Tibial artery (tissue), 4 donors: ENCODE results near the gene CCDC7.
"Not testable (repeated sequence)": the region's sequence is repeated elsewhere in the genome, so short reads cannot be mapped to it uniquely, and the experiment has no call there.

Source experiments
- DNase-seq, 2 donors: peaks; one replicate each; pipeline ENCODE4 v3.0.0-alpha.2; 2019
- H3K27ac ChIP-seq, 2 donors: fragments of 200-600 bp; sonication (generic) in 1 of 2; 1 replicate in 1 of 2; 2 replicates in 1 of 2; pipeline ENCODE4 v1.5.1; 2018 to 2019; ENCODE audit warnings: mild to moderate bottlenecking in 1 of 2
- H3K27me3 ChIP-seq, 2 donors: fragments of 200-600 bp; sonication (generic) in 1 of 2; one replicate each; pipeline versions ENCODE4 v1.5.1 to v1.6.0; 2016 to 2019
- H3K36me3 ChIP-seq, 3 donors: fragments of 200-600 bp; sonication (generic) in 2 of 3; one replicate each; pipeline ENCODE4 v1.5.1; 2016 to 2019; ENCODE audit warnings: mild to moderate bottlenecking in 2 of 3
- H3K4me1 ChIP-seq, 4 donors: fragments of 200-600 bp; sonication (generic) in 2 of 4; 1 replicate in 3 of 4; 2 replicates in 1 of 4; pipeline ENCODE4 v1.5.1; 2016 to 2019
- H3K4me3 ChIP-seq, 2 donors: fragments of 200-600 bp; sonication (generic) in 1 of 2; 1 replicate in 1 of 2; 2 replicates in 1 of 2; pipeline ENCODE4 v1.5.1; 2018 to 2019; ENCODE audit warnings: mild to moderate bottlenecking in 2 of 2
- H3K9me3 ChIP-seq, 3 donors: fragments of 200-600 bp; sonication (generic) in 1 of 3; one replicate each; pipeline ENCODE4 v1.5.1; 2016 to 2019
- CTCF ChIP-seq, 2 experiments: fragments of 200-600 bp in 1 of 2; fragments of 450-650 bp in 1 of 2; IDR thresholded peaks; one replicate each; pipeline ENCODE4 v1.5.1; 2017 to 2019; ENCODE audit warnings: antibody characterized with exemption in 2 of 2, mild to moderate bottlenecking in 1 of 2, moderate library complexity in 1 of 2
- intact Hi-C: fragments of 100-400 bp; cut with DNase I; formaldehyde crosslinking; loops from one replicate; pipeline ENCODE4 v1.15.0; 2023; ENCODE audit warnings: low total_unique reads

CCDC7 gene

GRCh38 chr10:32548208-32548607 is 102.3 kb downstream of the CCDC7 start:
- no peak overlapping the region for H3K27ac ChIP-seq
- DNase-seq: no peak
- no peak overlapping the region for H3K4me3 ChIP-seq
- H3K9me3 ChIP-seq: peaks cover 0 to 5% (median 0%) of the 10 kb centered on the region in 3 donors
- intact Hi-C loops: no loop called here
- no peak for TF ChIP-seq CTCF (IDR thresholded peaks at IDR 0.05)
- peaks cover 7 to 24% (median 15%) of the 10 kb centered on the region in 3 donors for H3K36me3 ChIP-seq
- H3K27me3 ChIP-seq: no peaks in the 10 kb centered on the region
- no peaks in the 10 kb centered on the region for H3K4me1 ChIP-seq

GRCh38 chr10:32556783-32557395 is 110.9 kb downstream of the CCDC7 start:
- H3K27me3 ChIP-seq: no peaks in the 10 kb centered on the region
- no peaks in the 10 kb centered on the region for H3K36me3 ChIP-seq
- H3K27ac ChIP-seq: no peak overlapping the region
- intact Hi-C loops: no loop called here
- H3K9me3 ChIP-seq: no peaks in the 10 kb centered on the region
- DNase-seq: no peak
- no peak overlapping the region for H3K4me3 ChIP-seq
- TF ChIP-seq CTCF (IDR thresholded peaks at IDR 0.05): no peak
- peaks cover 0 to 4% (median 0%) of the 10 kb centered on the region in 4 donors for H3K4me1 ChIP-seq

GRCh38 chr10:32562695-32563094 is 116.8 kb downstream of the CCDC7 start:
- H3K4me1 ChIP-seq, H3K27ac ChIP-seq, H3K9me3 ChIP-seq, H3K36me3 ChIP-seq, H3K27me3 ChIP-seq, DNase-seq, H3K4me3 ChIP-seq, intact Hi-C loops: not testable (repeated sequence)

- no peaks in the 10 kb centered on the region for H3K9me3 ChIP-seq
- TF ChIP-seq CTCF (IDR thresholded peaks at IDR 0.05): no peak
- H3K4me3 ChIP-seq: no peak overlapping the region
- H3K36me3 ChIP-seq: no peaks in the 10 kb centered on the region
- H3K4me1 ChIP-seq: no peaks in the 10 kb centered on the region
- no peaks in the 10 kb centered on the region for H3K27me3 ChIP-seq
- no peak for DNase-seq
- no peak overlapping the region for H3K27ac ChIP-seq
- intact Hi-C loops: no loop called here
Observed at GRCh38 chr10:32577448-32577847, 131.5 kb downstream of the CCDC7 start.

GRCh38 chr10:32582946-32583345 is 137.0 kb downstream of the CCDC7 start:
- intact Hi-C loops: no loop called here
- TF ChIP-seq CTCF (IDR thresholded peaks at IDR 0.05): no peak
- DNase-seq: no peak
- H3K36me3 ChIP-seq: peaks cover 0 to 16% (median 6%) of the 10 kb centered on the region in 3 donors
- no peaks in the 10 kb centered on the region for H3K4me1 ChIP-seq
- H3K27me3 ChIP-seq: no peaks in the 10 kb centered on the region
- H3K4me3 ChIP-seq: no peak overlapping the region
- no peak overlapping the region for H3K27ac ChIP-seq
- H3K9me3 ChIP-seq: no peaks in the 10 kb centered on the region

- Histone ChIP-seq H3K36me3 (peaks cover 28 to 47% (median 38%) of the 10 kb centered on the region in 3 donors), H3K9me3 (peaks cover 0 to 35% (median 16%) of the 10 kb centered on the region in 3 donors)
- DNase-seq, H3K27me3 ChIP-seq, H3K4me1 ChIP-seq, H3K4me3 ChIP-seq, H3K27ac ChIP-seq, intact Hi-C loops: not testable (repeated sequence)
Observed at GRCh38 chr10:32598022-32598421, 152.1 kb downstream of the CCDC7 start.

- Histone ChIP-seq H3K27me3 (no peaks in the 10 kb centered on the region), H3K4me1 (no peaks in the 10 kb centered on the region), H3K4me3 (no peak overlapping the region), H3K36me3 (peaks cover 28 to 45% (median 43%) of the 10 kb centered on the region in 3 donors), H3K9me3 (peaks cover 0 to 35% (median 16%) of the 10 kb centered on the region in 3 donors), H3K27ac (no peak overlapping the region)
- intact Hi-C loops: no loop called here
- no peak for DNase-seq
- no peak for TF ChIP-seq CTCF (IDR thresholded peaks at IDR 0.05)
Observed at GRCh38 chr10:32600317-32600716, 154.4 kb downstream of the CCDC7 start.

- intact Hi-C loops, H3K27ac ChIP-seq, H3K4me1 ChIP-seq, DNase-seq, H3K4me3 ChIP-seq, H3K27me3 ChIP-seq: not testable (repeated sequence)
- Histone ChIP-seq H3K9me3 (peaks cover 0 to 43% (median 16%) of the 10 kb centered on the region in 3 donors), H3K36me3 (peaks cover 28 to 54% (median 46%) of the 10 kb centered on the region in 3 donors)
Observed at GRCh38 chr10:32601562-32601961, 155.6 kb downstream of the CCDC7 start.
